HFFc6 (cell line): Measurements from ENCODE around the gene ME3. TPM values are rescaled to one million over a fixed set of nuclear protein-coding genes. Genes with fewer than 3 reads are reported as not detected.

Experiments used
- DNase-seq: peaks from one replicate; pipeline ENCODE4 v3.0.0-alpha.2; 2018
- H3K27ac Mint-ChIP-seq: 2 replicates; pipeline ENCODE4 v1.8.0; 2020; ENCODE audit warnings: mild to moderate bottlenecking, mixed read lengths
- H3K27me3 Mint-ChIP-seq: 2 replicates; pipeline ENCODE4 v1.8.0; 2021; ENCODE audit warnings: mild to moderate bottlenecking, moderate library complexity, mixed read lengths; ENCODE audit not compliant: insufficient read depth
- H3K36me3 Mint-ChIP-seq: 2 replicates; pipeline ENCODE4 v1.8.0; 2021; ENCODE audit warnings: low read depth, mixed read lengths
- H3K4me1 Mint-ChIP-seq: 2 replicates; pipeline ENCODE4 v1.8.0; 2020; ENCODE audit warnings: low read depth, mixed read lengths
- H3K4me3 Mint-ChIP-seq: 2 replicates; pipeline ENCODE4 v1.8.0; 2020; ENCODE audit warnings: mild to moderate bottlenecking, moderate library complexity, mixed read lengths
- H3K9me3 Mint-ChIP-seq: 2 replicates; pipeline ENCODE4 v1.8.0; 2020; ENCODE audit warnings: mild to moderate bottlenecking, mixed read lengths
- CTCF ChIP-seq: fragments of 200-600 bp; sonication (generic); IDR thresholded peaks from 2 replicates; pipeline ENCODE4 v1.5.0; 2021; ENCODE audit warnings: antibody characterized with exemption, mild to moderate bottlenecking
- total RNA-seq, 6 experiments: library from RNA; stranded (reverse); fragmentation: NEBNext Ultra II Directional; extraction: Animal tissue kit (Norgen Biotek cat#: 25700); gene quantifications; 2 replicates in 1 of 6; 3 replicates in 5 of 6; pipeline ENCODE4 v1.2.3, GENCODE V29; 2021

The ME3 gene
- total RNA-seq, 6 experiments from 2014 or later, result 3.5 to 8.6 (median 6.6) TPM

- Mint-ChIP-seq H3K4me1 (peaks cover 54% of the 10 kb centered on the region), H3K27ac (peak overlapping the region; percentile 31; the same call in 1 of the 2 replicates)
- DNase-seq, result no peak
Observed at GRCh38 chr11:86473991-86474833, 198.2 kb downstream of the ME3 start.

GRCh38 chr11:86469491-86470388 is 202.7 kb downstream of the ME3 start:
- no peak for TF ChIP-seq CTCF
- Mint-ChIP-seq H3K27ac (no peak overlapping the region), H3K36me3 (0 out of 2 replicates have a peak, but pooled peaks cover 2% of the 10 kb centered on the region), H3K4me3 (no peak overlapping the region), H3K9me3 (no peaks in the 10 kb centered on the region), H3K27me3 (no peaks in the 10 kb centered on the region; the same call in none of the 2 replicates), H3K4me1 (peaks cover 17% of the 10 kb centered on the region)
- DNase-seq, result no peak

More at GRCh38 chr11:86473991-86474833, 198.2 kb downstream of the ME3 start:
- H3K4me3 Mint-ChIP-seq, result no peak overlapping the region
- H3K27me3 Mint-ChIP-seq, result no peaks in the 10 kb centered on the region; the same call in none of the 2 replicates
- no peaks in the 10 kb centered on the region for H3K9me3 Mint-ChIP-seq
- H3K36me3 Mint-ChIP-seq, result peaks cover 4% of the 10 kb centered on the region; the same call in 1 of the 2 replicates
- no peak for TF ChIP-seq CTCF

- H3K36me3 Mint-ChIP-seq, result 0 out of 2 replicates have a peak, but pooled peaks cover 3% of the 10 kb centered on the region
- TF ChIP-seq CTCF, result no peak
- no peaks in the 10 kb centered on the region; the same call in 1 of the 2 replicates for H3K27me3 Mint-ChIP-seq
- peaks cover under 1% of the 10 kb centered on the region; the same call in 1 of the 2 replicates for H3K4me1 Mint-ChIP-seq
- no peak overlapping the region for H3K4me3 Mint-ChIP-seq
- H3K9me3 Mint-ChIP-seq, result no peaks in the 10 kb centered on the region
- DNase-seq, result no peak
- no peak overlapping the region for H3K27ac Mint-ChIP-seq
Observed at GRCh38 chr11:86468169-86468568, 204.2 kb downstream of the ME3 start.

GRCh38 chr11:86464509-86465221 is 207.8 kb downstream of the ME3 start:
- TF ChIP-seq CTCF, result no peak
- no peaks in the 10 kb centered on the region for H3K9me3 Mint-ChIP-seq
- DNase-seq, result no peak
- no peaks in the 10 kb centered on the region; the same call in 1 of the 2 replicates for H3K27me3 Mint-ChIP-seq
- no peak overlapping the region for H3K27ac Mint-ChIP-seq
- 0 out of 2 replicates have a peak, but pooled peaks cover 3% of the 10 kb centered on the region for H3K36me3 Mint-ChIP-seq
- peaks cover 15% of the 10 kb centered on the region for H3K4me1 Mint-ChIP-seq
- H3K4me3 Mint-ChIP-seq, result no peak overlapping the region

GRCh38 chr11:86463955-86464354 is 208.5 kb downstream of the ME3 start:
- H3K9me3 Mint-ChIP-seq, result no peaks in the 10 kb centered on the region
- TF ChIP-seq CTCF, result no peak
- no peak overlapping the region for H3K4me3 Mint-ChIP-seq
- no peak overlapping the region for H3K27ac Mint-ChIP-seq
- DNase-seq, result no peak
- peaks cover 22% of the 10 kb centered on the region for H3K4me1 Mint-ChIP-seq
- peaks cover 1% of the 10 kb centered on the region for H3K27me3 Mint-ChIP-seq
- H3K36me3 Mint-ChIP-seq, result 0 out of 2 replicates have a peak, but pooled peaks cover 3% of the 10 kb centered on the region
